Measurements from ENCODE around the gene OGG1.

OGG1 gene

DNA sequence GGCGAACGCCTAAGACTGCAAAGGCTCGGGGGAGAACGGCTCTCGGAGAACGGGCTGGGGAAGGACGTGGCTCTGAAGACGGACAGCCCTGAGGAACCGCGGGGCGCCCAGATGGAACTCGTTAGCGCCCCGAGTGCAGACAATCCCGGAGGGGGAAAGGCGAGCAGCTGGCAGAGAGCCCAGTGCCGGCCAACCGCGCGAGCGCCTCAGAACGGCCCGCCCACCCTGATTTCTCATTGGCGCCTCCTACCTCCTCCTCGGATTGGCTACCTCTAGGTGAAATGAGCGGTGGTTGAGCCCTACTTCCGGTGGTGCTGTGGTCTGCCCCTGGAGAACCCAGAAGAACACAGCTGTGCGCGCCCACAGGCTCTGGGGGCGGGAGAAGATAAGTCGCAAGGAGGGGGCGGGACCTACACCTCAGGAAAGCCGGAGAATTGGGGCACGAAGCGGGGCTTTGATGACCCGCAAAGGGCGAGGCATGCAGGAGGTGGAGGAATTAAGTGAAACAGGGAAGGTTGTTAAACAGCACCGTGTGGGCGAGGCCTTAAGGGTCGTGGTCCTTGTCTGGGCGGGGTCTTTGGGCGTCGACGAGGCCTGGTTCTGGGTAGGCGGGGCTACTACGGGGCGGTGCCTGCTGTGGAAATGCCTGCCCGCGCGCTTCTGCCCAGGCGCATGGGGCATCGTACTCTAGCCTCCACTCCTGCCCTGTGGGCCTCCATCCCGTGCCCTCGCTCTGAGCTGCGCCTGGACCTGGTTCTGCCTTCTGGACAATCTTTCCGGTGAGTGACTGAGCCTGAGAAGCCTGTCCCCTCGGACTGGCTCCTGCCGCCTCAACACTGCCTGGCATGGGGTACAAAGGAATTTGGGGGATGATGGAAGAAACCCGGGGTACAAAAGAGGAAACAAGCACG lies at the start of gene OGG1:
TSS of gene OGG1 (plus strand) at position 308 of the 911 bp plus-strand sequence. CDS start at position 643, 335 bp downstream.
- peak; percentile 99 for DNase-seq (ENCODE audit: low read depth, low spot score)

- DNase-seq (ENCODE audit: low read depth, low spot score): no peak
Measured at GRCh38 chr3:9700536-9700935, 49.2 kb upstream of the OGG1 start.

DNA sequence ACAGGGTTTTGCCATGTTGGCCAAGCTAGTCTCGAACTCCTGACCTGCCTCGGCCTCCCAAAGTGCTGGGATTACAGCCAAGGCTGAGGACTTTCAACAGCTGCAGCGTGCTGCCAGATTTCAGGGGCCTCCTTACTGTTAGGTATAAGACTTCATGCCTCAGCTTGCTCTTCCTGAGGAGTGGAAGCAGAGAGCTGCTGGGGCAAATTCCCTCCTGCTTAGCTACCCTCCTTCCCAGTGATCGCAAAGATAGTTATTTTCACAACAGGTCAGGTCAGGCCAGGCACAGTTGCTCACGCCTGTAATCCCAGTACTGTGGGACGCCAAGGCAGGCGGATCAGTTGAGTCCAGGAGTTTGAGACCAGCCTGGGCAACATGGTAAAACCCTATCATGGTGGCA lies 48.7 kb upstream of the OGG1 start:
- DNase-seq (ENCODE audit: low read depth, low spot score): no peak

- DNase-seq (ENCODE audit: low read depth, low spot score): no peak
Measured at GRCh38 chr3:9701711-9702110, 48.0 kb upstream of the OGG1 start.

DNA sequence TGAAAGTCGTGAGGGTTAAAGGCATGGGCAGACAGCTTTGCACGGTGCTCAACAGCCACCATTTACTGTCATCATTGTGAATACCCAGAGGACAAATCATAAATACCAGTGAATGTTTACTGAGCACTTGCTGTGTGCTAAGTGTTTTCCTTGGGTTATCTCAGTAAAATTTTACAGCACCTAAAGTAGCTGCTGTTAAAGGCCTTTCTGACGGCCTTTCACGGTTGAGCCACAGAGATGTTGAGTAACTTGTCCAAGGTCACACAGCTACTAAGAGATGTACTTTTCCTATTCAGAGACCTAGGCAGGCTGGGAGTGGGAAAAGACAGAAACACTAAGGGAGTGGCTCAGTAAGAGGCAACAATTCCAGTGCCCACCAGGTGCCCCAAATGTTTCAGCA lies 46.5 kb upstream of the OGG1 start:
- no peak for DNase-seq (ENCODE audit: low read depth, low spot score)

GRCh38 chr3:9703736-9704346 lies 45.9 kb upstream of the OGG1 start, which contains the start of gene CPNE9:
TSS of gene CPNE9 (plus strand) at chr3:9703833. CDS start at chr3:9703997, 164 bp downstream.
- DNase-seq (ENCODE audit: low read depth, low spot score): peak; percentile 37

GRCh38 chr3:9704347-9705322 lies 45.1 kb upstream of the OGG1 start:
- DNase-seq (ENCODE audit: low read depth, low spot score): peak; percentile 96

DNA sequence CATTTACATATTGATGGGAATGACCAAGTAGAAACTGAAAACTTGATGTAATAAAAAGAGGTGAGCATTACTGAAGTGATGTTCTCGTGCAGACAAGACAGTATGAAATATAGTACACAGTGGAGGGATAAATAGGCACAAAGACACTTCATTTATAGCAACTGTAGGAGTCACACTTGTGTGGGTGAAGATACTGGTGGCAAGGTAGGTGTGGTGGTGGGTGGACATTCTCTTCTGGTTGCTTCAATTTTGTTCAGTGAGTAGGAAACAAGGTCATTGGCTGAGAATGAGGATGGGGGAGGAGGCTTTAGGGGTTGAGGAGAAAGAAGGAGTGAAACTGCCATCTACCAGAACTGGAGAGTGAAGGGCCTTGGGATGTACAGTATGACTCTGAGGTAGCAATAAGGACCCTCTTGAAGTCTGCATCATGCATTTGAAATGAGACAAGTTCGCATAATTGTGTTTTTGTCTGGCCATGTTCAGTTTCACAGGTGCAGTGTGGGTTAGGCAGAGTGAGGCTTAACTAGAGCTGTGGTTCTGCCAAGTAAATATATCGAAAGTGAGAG lies 39.5 kb upstream of the OGG1 start:
- no peak for DNase-seq (ENCODE audit: low read depth, low spot score)

DNA sequence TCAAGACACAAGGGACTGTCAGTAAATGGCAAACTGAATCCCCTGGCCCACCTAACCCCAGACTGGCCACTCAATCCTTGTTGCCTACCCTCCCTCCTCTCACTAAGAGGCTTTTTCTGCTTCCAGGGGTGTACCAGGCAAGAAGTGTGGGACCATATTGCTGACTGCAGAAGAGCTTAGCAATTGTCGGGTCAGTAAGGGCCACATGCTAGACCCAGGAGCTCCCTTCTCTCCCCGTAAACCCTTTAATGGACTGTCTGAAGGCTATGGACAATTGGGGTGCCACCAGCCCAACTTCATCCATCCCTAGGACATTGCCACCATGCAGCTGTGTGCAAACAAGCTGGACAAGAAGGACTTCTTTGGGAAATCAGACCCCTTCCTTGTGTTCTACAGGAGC lies 37.3 kb upstream of the OGG1 start:
- no peak for DNase-seq (ENCODE audit: low read depth, low spot score)

GRCh38 chr3:9713142-9713541 lies 36.6 kb upstream of the OGG1 start:
- DNase-seq (ENCODE audit: low read depth, low spot score): no peak

- peak; percentile 28 for DNase-seq (ENCODE audit: low read depth, low spot score)
Measured at GRCh38 chr3:9715136-9715535, 34.6 kb upstream of the OGG1 start.

DNA sequence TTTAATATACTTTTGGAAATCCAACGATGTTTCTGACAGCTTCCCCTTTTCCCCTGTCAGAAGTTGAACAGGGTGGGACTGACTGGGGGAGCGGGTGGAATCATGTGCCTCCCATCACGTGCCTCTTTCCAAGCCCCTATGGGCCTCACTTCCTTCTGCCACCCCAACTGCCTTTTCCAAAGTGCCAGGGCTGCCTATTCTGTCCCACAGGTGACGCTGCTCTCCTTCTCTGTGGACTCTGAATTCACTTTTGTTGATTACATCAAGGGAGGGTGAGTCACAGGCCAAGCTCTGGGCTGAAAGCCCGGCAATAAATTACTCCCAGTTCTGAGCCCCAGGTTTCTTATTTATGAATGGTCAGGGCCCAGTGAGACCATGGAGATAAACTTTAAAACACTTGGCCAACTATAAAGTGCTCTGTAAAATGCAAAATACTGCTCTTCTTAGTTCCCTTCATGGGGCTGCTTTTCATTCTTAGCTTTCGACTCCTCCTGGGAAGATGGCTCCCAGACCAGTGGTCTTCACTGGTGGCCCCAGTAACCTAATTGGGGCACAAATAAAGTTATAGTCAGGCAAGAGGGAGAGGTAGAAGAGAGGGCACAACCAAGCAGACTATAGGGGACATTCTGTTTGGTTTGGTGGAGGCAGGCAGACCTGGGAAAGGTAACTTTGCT lies 33.9 kb upstream of the OGG1 start:
- peak; percentile 32 for DNase-seq (ENCODE audit: low read depth, low spot score)

DNA sequence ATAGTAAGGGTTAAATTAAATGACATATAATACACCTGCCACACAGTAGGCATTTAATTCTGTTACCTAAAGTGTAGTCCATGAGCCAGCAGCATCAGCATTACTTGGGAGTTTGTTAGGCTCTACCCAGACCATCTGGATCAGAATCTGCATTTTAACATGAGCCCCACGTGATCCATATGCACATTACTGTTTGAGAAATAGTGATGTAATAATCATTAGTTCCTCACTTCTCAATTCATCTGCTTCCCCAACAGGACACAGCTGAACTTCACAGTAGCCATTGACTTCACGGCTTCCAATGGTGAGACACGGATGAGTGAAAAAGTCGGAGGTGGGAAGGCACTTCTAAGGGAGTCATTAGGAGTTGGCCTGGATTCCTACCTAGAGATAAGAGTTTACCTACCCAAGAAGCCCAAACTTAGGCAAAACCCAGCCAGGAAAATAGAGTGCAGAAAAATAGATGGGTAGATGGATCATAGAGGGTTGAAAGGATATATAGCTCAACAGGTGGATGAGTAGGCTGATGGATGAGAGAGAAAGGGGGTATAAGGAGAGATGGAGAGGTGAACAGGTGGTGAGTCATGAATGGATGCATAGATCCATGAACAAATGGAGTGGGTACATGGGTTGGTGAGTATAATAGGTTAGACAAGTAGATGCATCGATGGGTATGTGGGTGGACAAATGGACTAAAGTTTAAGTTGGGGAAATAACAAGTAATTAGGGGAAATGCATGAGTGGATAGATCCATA lies 32.8 kb upstream of the OGG1 start:
- DNase-seq (ENCODE audit: low read depth, low spot score): no peak

DNA sequence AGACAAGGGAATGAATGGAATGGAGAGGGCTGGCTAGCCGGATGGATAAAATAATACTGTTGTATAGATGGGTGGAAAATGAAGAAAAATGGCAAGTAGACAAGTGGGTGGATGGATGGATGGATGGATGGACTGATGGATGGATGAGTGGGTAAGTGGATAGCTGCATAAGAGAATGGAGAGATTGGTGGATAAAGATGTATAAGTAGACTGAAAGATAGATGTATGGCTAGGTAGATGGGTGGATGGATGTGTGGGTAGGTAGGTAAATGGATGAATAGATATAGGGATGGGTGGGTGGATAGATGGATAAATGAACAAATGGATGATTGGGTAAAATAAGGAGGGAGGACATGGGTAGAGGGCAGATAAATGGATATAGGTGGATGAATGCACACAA lies 32.2 kb upstream of the OGG1 start:
- no peak for DNase-seq (ENCODE audit: low read depth, low spot score)

DNA sequence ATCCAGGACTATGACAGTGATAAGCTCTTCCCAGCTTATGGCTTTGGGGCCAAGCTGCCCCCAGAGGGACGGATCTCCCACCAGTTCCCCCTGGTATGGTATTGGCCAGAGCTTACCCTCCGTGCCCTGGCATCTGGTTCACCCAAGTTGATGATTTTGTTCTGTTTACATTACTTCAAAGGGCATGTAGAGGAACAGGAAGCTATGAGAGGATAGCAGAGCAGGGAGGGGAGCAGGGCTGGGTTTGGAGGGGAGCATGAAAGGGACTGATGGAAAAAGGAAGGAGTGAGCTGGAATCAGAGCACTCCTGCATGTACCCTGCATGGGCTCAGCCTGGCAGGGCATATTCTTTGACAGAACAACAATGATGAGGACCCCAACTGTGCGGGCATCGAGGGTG lies 31.6 kb upstream of the OGG1 start:
- no peak for DNase-seq (ENCODE audit: low read depth, low spot score)

- no peak for DNase-seq (ENCODE audit: low read depth, low spot score)
Measured at GRCh38 chr3:9721015-9721699, 28.6 kb upstream of the OGG1 start.

DNA sequence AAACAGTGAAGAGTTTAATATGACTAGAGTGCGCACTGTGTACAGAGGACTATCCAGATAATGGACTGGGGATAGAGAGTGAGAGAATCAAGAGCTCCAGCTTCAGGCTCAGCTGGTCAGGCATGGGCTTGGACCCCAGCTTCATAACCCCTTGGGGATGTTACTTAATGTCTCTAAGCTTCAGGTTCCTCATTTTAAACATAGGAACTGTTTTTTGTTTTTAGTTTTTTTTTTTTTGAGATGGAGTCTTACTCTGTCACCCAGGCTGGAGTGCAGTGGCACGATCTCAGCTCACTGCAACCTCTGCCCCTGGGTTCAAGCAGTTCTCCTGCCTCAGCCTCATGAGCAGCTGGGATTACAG lies 28.1 kb upstream of the OGG1 start:
- no peak for DNase-seq (ENCODE audit: low read depth, low spot score)

- DNase-seq (ENCODE audit: low read depth, low spot score): no peak
Measured at GRCh38 chr3:9725775-9726515, 23.8 kb upstream of the OGG1 start.

GRCh38 chr3:9727041-9727595 lies 22.6 kb upstream of the OGG1 start:
- DNase-seq (ENCODE audit: low read depth, low spot score): peak; percentile 74

All from ELF-1 (cell line).